SK-N-SH (cell line): Measurements from ENCODE around the gene CRLF1. TPM values are rescaled to one million over a fixed set of nuclear protein-coding genes. Genes with fewer than 3 reads are reported as not detected.

Source experiments
- CTCF ChIA-PET: fragments of 300-600, 350-600 bp; formaldehyde crosslinking; extraction: SDS; loops from one replicate; lab custom pipeline; 2021; lab: Yijun Ruan, JAX
- POLR2A ChIA-PET: fragments of 350-600 bp; sonication (Branson Sonifier 250); formaldehyde crosslinking; extraction: SDS; loops from one replicate; lab custom pipeline; 2020; ENCODE audit warnings: antibody characterized with exemption, inconsistent platforms; lab: Yijun Ruan, JAX
- DNase-seq: peaks from one replicate; pipeline ENCODE4 v3.0.0; 2012
- H2AFZ ChIP-seq: fragments of 200-600 bp; sonication (generic); 2 replicates; pipeline ENCODE4 v1.8.1; 2016; ENCODE audit warnings: antibody characterized with exemption, mild to moderate bottlenecking, low read depth
- H3F3A ChIP-seq: fragments of 200-600 bp; sonication (generic); replicated peaks from 2 replicates; pipeline ENCODE3; 2016; ENCODE audit warnings: antibody characterized with exemption, mild to moderate bottlenecking; ENCODE audit not compliant: insufficient read depth
- H3K27ac ChIP-seq, 2 experiments: fragments of 200-500 bp in 1 of 2; fragments of 200-600 bp in 1 of 2; sonication (Bioruptor generic) in 1 of 2; sonication (generic), shearing (Covaris generic) in 1 of 2; 2 replicates each; pipeline versions ENCODE4 v1.5.1 to v1.6.1; 2014 to 2016; ENCODE audit warnings: low read depth in 2 of 2, inconsistent platforms in 1 of 2, low read length in 1 of 2, mild to moderate bottlenecking in 1 of 2, mixed read lengths in 1 of 2
- H3K27me3 ChIP-seq: fragments of 200-600 bp; sonication (generic), shearing (Covaris generic); 2 replicates; pipeline ENCODE4 v1.6.1; 2016; ENCODE audit warnings: mixed run types; ENCODE audit not compliant: insufficient read depth
- H3K36me3 ChIP-seq, 2 experiments: fragments of 200-500 bp in 1 of 2; fragments of 200-600 bp in 1 of 2; sonication (Bioruptor generic) in 1 of 2; sonication (generic) in 1 of 2; replicated peaks in 1 of 2; 2 replicates each; pipeline versions ENCODE3 to v1.5.1; 2014 to 2016; ENCODE audit warnings: low read length in 1 of 2, mild to moderate bottlenecking in 1 of 2; ENCODE audit not compliant: insufficient read depth in 2 of 2, control insufficient read depth in 1 of 2
- H3K4me1 ChIP-seq, 2 experiments: fragments of 200-500 bp in 1 of 2; fragments of 200-600 bp in 1 of 2; sonication (Bioruptor generic) in 1 of 2; sonication (generic), shearing (Covaris generic) in 1 of 2; 2 replicates each; pipeline versions ENCODE4 v1.5.1 to v1.6.1; 2014 to 2016; ENCODE audit warnings: low read depth in 1 of 2, low read length in 1 of 2, mixed run types in 1 of 2; ENCODE audit not compliant: insufficient read depth in 2 of 2, control insufficient read depth in 1 of 2
- H3K4me2 ChIP-seq: fragments of 200-600 bp; sonication (generic), shearing (Covaris generic); 2 replicates; pipeline ENCODE4 v1.6.1; 2017; ENCODE audit warnings: mixed run types
- H3K4me3 ChIP-seq, 2 experiments: fragments of 200-500 bp in 1 of 2; fragments of 200-600 bp in 1 of 2; sonication (Bioruptor generic) in 1 of 2; sonication (generic), shearing (Covaris generic) in 1 of 2; 2 replicates each; pipeline versions ENCODE4 v1.5.1 to v1.8.1; 2014 to 2016; ENCODE audit warnings: low read depth in 2 of 2, inconsistent platforms in 1 of 2, low read length in 1 of 2, mild to moderate bottlenecking in 1 of 2, mixed read lengths in 1 of 2, moderate library complexity in 1 of 2
- H3K79me2 ChIP-seq: fragments of 200-600 bp; sonication (generic); 2 replicates; pipeline ENCODE4 v1.8.1; 2017; ENCODE audit warnings: mild to moderate bottlenecking; ENCODE audit not compliant: insufficient read depth
- H3K9ac ChIP-seq: fragments of 200-600 bp; sonication (generic); 2 replicates; pipeline ENCODE4 v1.6.1; 2017; ENCODE audit warnings: mixed run types
- H3K9me2 ChIP-seq: fragments of 200-600 bp; sonication (generic); 2 replicates; pipeline ENCODE4 v1.6.1; 2017; ENCODE audit warnings: mixed run types
- H3K9me3 ChIP-seq: fragments of 200-600 bp; sonication (generic); 2 replicates; pipeline ENCODE4 v1.6.1; 2017; ENCODE audit warnings: mixed run types, mild to moderate bottlenecking, moderate library complexity
- H4K20me1 ChIP-seq: fragments of 200-600 bp; sonication (generic); 2 replicates; pipeline ENCODE4 v1.6.1; 2017; ENCODE audit warnings: mild to moderate bottlenecking, mixed run types; ENCODE audit not compliant: insufficient read depth
- CHD2 ChIP-seq: fragments of 150-350 bp; IDR thresholded peaks from 2 replicates; pipeline ENCODE4 v1.6.1; 2018; ENCODE audit warnings: low read length; ENCODE audit not compliant: partially characterized antibody
- EZH2phosphoT487 ChIP-seq: fragments of 200-600 bp; sonication (generic); IDR thresholded peaks from 2 replicates; pipeline ENCODE4 v1.6.1; 2017; ENCODE audit warnings: low read depth, mixed run types, mild to moderate bottlenecking, antibody characterized with exemption, moderate library complexity, borderline replicate concordance
- FOXM1 ChIP-seq: IDR thresholded peaks from 2 replicates; pipeline ENCODE4 v1.4.0; 2012; ENCODE audit warnings: low read depth, mild to moderate bottlenecking
- GATA2 ChIP-seq: sonication (generic); formaldehyde crosslinking; IDR thresholded peaks from 2 replicates; pipeline ENCODE4 v1.5.0; 2020; ENCODE audit warnings: mild to moderate bottlenecking, missing genetic modification reagents
- MEF2A ChIP-seq: IDR thresholded peaks from 2 replicates; pipeline ENCODE4 v1.4.0; 2012; ENCODE audit warnings: low read depth, borderline replicate concordance
- MXI1 ChIP-seq: IDR thresholded peaks from 2 replicates; pipeline ENCODE4 v1.6.1; 2012; ENCODE audit warnings: mild to moderate bottlenecking, low read depth, low read length, improper control_type of control experiment
- NRF1 ChIP-seq: IDR thresholded peaks from 2 replicates; pipeline ENCODE4 v1.6.1; 2012; ENCODE audit warnings: low read depth, mild to moderate bottlenecking, low read length
- RAD21 ChIP-seq: IDR thresholded peaks from 2 replicates; pipeline ENCODE4 v1.6.1; 2012; ENCODE audit warnings: mild to moderate bottlenecking, low read length
- RCOR1 ChIP-seq: fragments of 150-350 bp; IDR thresholded peaks from 2 replicates; pipeline ENCODE4 v1.6.1; 2017; ENCODE audit warnings: antibody characterized with exemption, low read length
- RXRA ChIP-seq: IDR thresholded peaks from 2 replicates; pipeline ENCODE4 v1.4.0; 2012; ENCODE audit warnings: low read depth, mild to moderate bottlenecking, borderline replicate concordance
- TCF12 ChIP-seq: IDR thresholded peaks from 2 replicates; pipeline ENCODE4 v1.4.0; 2012
- WGBS: methylation state at CpG from one replicate; pipeline ENCODE4 v1.1.6; 2017; ENCODE audit warnings: low lambda C conversion rate; 5-methylcytosine and 5-hydroxymethylcytosine counted together
- polyA plus RNA-seq, 3 experiments: library from polyadenylated mRNA; depleted of rRNA; stranded (reverse); fragments of >200 nt; gene quantifications; 2 replicates each; pipeline ENCODE4 v1.2.3, GENCODE V29; 2012
- TF ChIP-seq, protein P1 (sequence below): IDR thresholded peaks from 2 replicates; pipeline ENCODE4; 2012
- TF ChIP-seq, protein P2 (sequence below): IDR thresholded peaks from 2 replicates; pipeline ENCODE4 v1.6.1; 2012; ENCODE audit warnings: mild to moderate bottlenecking, low read depth, low read length, moderate library complexity

The CRLF1 gene
- polyA plus RNA-seq, 1 of the 3 experiments (the other 2 are of a cell fraction), result 0.71 TPM

DNA sequence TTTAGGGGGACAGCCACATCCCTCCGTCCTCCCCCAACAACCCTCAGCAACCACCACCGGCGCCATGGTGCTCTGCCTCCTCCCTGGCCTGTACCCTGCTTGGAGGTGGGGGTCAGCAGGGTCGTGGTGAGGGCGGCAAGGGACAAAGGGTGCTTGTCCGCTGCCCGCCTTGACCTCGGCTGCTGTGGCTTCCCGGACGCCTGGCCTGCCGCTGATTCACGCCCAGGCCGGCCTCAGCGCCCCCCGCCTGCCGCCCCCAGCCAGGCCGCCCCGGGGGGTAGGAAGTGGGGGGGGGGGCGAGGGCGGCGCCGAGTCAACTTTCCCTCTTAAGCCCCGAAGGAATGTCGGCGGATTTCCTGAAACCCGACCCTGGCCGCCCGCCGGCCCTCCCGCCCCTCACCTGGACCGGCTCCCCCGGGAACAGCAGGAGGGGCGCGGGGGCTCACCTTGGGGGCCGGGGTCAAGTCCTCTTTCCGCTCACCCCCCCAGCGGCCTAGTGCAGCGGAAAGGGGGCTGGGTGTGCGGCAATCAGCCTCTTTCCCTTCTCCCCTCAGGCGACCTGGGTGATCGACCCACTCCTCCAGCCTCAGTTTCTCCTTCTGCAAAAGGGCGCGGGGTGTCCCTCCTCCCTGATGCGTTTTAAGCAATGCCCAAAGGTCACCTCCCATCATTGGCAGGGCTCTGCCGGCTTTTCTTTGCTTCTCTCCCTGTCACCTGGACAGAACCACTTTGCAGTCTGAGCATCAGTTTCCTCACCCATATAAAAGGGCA, 4.1 kb upstream of the CRLF1 start:
- no peak overlapping the region for H3K27ac ChIP-seq
- H3K9me2 ChIP-seq, result no peaks in the 10 kb centered on the region
- TF ChIP-seq, protein P1, sequence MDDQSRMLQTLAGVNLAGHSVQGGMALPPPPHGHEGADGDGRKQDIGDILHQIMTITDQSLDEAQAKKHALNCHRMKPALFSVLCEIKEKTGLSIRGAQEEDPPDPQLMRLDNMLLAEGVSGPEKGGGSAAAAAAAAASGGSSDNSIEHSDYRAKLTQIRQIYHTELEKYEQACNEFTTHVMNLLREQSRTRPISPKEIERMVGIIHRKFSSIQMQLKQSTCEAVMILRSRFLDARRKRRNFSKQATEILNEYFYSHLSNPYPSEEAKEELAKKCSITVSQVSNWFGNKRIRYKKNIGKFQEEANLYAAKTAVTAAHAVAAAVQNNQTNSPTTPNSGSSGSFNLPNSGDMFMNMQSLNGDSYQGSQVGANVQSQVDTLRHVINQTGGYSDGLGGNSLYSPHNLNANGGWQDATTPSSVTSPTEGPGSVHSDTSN, result no peak
- TF ChIP-seq GATA2 (CRISPR knock-in tag), result no peak
- TF ChIP-seq EZH2phosphoT487, result peak; percentile 70; the same call in 1 of the 2 replicates
- H3F3A ChIP-seq, result peaks cover 18% of the 10 kb centered on the region
- no peak overlapping the region; a peak in 1 of 4 replicates for H3K4me3 ChIP-seq
- no peaks in the 10 kb centered on the region for H4K20me1 ChIP-seq
- no peaks in the 10 kb centered on the region for H3K9me3 ChIP-seq
- peaks cover 60% of the 10 kb centered on the region for H3K27me3 ChIP-seq
- H3K79me2 ChIP-seq, result no peaks in the 10 kb centered on the region
- peaks cover 15 to 19% of the 10 kb centered on the region in 2 experiments; a peak in 2 of 4 replicates for H3K4me1 ChIP-seq
- H3K4me2 ChIP-seq, result no peak overlapping the region
- DNase-seq, result peak; percentile 43
- ChIA-PET CTCF (interaction anchor here (0.9 to 1.5 kb wide), 3 partner anchors 16 to 236 kb away, joined by 3 to 7 read pairs (median 5); no protein-coding TSS in a partner anchor), POLR2A (no interaction called here)
- H2AFZ ChIP-seq, result no peak overlapping the region
- H3K9ac ChIP-seq, result no peak overlapping the region
- H3K36me3 ChIP-seq, result no peaks in the 10 kb centered on the region
- 26% methylated on average over 10 of the region's 45 CpGs for WGBS

DNA sequence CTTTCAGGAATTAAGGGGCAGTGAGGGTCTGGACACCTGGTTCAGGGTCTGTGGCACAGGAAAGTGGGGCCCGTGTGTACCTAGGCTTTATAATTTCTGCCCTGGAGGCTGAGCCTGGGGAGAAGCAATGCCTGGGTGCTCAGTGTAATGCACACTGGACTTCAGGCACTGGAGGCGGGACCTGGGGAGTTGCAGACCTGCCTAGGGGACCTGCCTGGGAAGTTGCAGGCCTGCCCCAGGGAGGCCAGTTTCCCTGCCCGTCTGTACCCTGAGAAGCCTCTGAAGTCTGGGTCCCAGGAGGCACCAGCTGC, 3.6 kb upstream of the CRLF1 start:
- Histone ChIP-seq H3K79me2 (no peaks in the 10 kb centered on the region), H3F3A (peaks cover 18% of the 10 kb centered on the region), H3K9me3 (no peaks in the 10 kb centered on the region), H4K20me1 (no peaks in the 10 kb centered on the region), H3K4me2 (no peak overlapping the region), H2AFZ (no peak overlapping the region), H3K9me2 (no peaks in the 10 kb centered on the region), H3K9ac (no peak overlapping the region), H3K36me3 (no peaks in the 10 kb centered on the region), H3K4me1 (peaks cover 15 to 19% of the 10 kb centered on the region in 2 experiments; a peak in 2 of 4 replicates), H3K4me3 (no peak overlapping the region), H3K27me3 (peaks cover 64% of the 10 kb centered on the region), H3K27ac (no peak overlapping the region)
- POLR2A ChIA-PET, result no interaction called here
- CTCF ChIA-PET, result interaction anchor here (0.9 to 1.5 kb wide), 3 partner anchors 16 to 237 kb away, joined by 3 to 7 read pairs (median 5); no protein-coding TSS in a partner anchor
- peak; percentile 37 for DNase-seq
- TF ChIP-seq RCOR1 (no peak), CHD2 (no peak), RXRA (no peak), FOXM1 (no peak), RAD21 (no peak), MEF2A (no peak), NRF1 (no peak), EZH2phosphoT487 (no peak), TCF12 (no peak), MXI1 (no peak)
- TF ChIP-seq, protein P2, sequence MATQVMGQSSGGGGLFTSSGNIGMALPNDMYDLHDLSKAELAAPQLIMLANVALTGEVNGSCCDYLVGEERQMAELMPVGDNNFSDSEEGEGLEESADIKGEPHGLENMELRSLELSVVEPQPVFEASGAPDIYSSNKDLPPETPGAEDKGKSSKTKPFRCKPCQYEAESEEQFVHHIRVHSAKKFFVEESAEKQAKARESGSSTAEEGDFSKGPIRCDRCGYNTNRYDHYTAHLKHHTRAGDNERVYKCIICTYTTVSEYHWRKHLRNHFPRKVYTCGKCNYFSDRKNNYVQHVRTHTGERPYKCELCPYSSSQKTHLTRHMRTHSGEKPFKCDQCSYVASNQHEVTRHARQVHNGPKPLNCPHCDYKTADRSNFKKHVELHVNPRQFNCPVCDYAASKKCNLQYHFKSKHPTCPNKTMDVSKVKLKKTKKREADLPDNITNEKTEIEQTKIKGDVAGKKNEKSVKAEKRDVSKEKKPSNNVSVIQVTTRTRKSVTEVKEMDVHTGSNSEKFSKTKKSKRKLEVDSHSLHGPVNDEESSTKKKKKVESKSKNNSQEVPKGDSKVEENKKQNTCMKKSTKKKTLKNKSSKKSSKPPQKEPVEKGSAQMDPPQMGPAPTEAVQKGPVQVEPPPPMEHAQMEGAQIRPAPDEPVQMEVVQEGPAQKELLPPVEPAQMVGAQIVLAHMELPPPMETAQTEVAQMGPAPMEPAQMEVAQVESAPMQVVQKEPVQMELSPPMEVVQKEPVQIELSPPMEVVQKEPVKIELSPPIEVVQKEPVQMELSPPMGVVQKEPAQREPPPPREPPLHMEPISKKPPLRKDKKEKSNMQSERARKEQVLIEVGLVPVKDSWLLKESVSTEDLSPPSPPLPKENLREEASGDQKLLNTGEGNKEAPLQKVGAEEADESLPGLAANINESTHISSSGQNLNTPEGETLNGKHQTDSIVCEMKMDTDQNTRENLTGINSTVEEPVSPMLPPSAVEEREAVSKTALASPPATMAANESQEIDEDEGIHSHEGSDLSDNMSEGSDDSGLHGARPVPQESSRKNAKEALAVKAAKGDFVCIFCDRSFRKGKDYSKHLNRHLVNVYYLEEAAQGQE, result no peak
- TF ChIP-seq, protein P1, result no peak
- WGBS, result no CpG with 5 or more reads among the region's 3 CpGs
